Mesenchymal stem cell (in vitro differentiated cells and primary cell): ENCODE measurements around the gene IKBKG.
"Not testable (repeated sequence)": the region's sequence is repeated elsewhere in the genome, so short reads cannot be mapped to it uniquely, and the experiment has no call there.

Source experiments
- DNase-seq: peaks from one replicate; pipeline ENCODE4 v3.0.0-alpha.2; 2013
- H2AFZ ChIP-seq: one replicate; pipeline ENCODE4 v1.6.1; 2013; ENCODE audit warnings: low read depth, mild to moderate bottlenecking, control low read depth, inconsistent platforms, low read length, moderate library complexity
- H2AK5ac ChIP-seq: 2 replicates; pipeline ENCODE4 v1.6.1; 2013; ENCODE audit warnings: low read length, moderate library complexity, mild to moderate bottlenecking, inconsistent platforms; ENCODE audit not compliant: severe bottlenecking
- H2BK120ac ChIP-seq: one replicate; pipeline ENCODE4 v1.6.1; 2013; ENCODE audit warnings: low read depth, mild to moderate bottlenecking, inconsistent platforms, low read length, moderate library complexity
- H2BK12ac ChIP-seq, 2 experiments: one replicate each; pipeline ENCODE4 v1.6.1; 2013; ENCODE audit warnings: inconsistent platforms in 2 of 2, low read length in 2 of 2, mild to moderate bottlenecking in 2 of 2, moderate library complexity in 2 of 2, control low read depth in 1 of 2
- H2BK15ac ChIP-seq: one replicate; pipeline ENCODE4 v1.6.1; 2013; ENCODE audit warnings: mild to moderate bottlenecking, low read depth, inconsistent platforms; ENCODE audit not compliant: poor library complexity, severe bottlenecking
- H2BK5ac ChIP-seq: 2 replicates; pipeline ENCODE4 v1.6.1; 2013; ENCODE audit warnings: low read depth, mild to moderate bottlenecking, low read length, control low read depth, inconsistent platforms; ENCODE audit not compliant: poor library complexity, severe bottlenecking
- H3K14ac ChIP-seq, 2 experiments: one replicate each; pipeline ENCODE4 v1.6.1; 2013; ENCODE audit warnings: inconsistent platforms in 2 of 2, low read length in 2 of 2, control low read depth in 1 of 2, mild to moderate bottlenecking in 1 of 2, moderate library complexity in 1 of 2
- H3K18ac ChIP-seq, 2 experiments: one replicate each; pipeline ENCODE4 v1.6.1; 2013; ENCODE audit warnings: inconsistent platforms in 2 of 2, low read length in 2 of 2, control low read depth in 1 of 2, low read depth in 1 of 2, mild to moderate bottlenecking in 1 of 2
- H3K23ac ChIP-seq, 2 experiments: one replicate each; pipeline ENCODE4 v1.6.1; 2013; ENCODE audit warnings: inconsistent platforms in 2 of 2, low read length in 2 of 2, mild to moderate bottlenecking in 2 of 2, moderate library complexity in 2 of 2, control low read depth in 1 of 2
- H3K27ac ChIP-seq: 2 replicates; pipeline ENCODE4 v1.5.1; 2013; ENCODE audit warnings: mild to moderate bottlenecking, moderate library complexity, low read length, control low read depth, inconsistent platforms; ENCODE audit not compliant: poor library complexity, severe bottlenecking
- H3K27me3 ChIP-seq, 2 experiments: 2 replicates each; pipeline versions ENCODE4 v1.6.1 to v1.7.0; 2013; ENCODE audit warnings: low read length in 2 of 2, mild to moderate bottlenecking in 2 of 2, moderate library complexity in 2 of 2, control low read depth in 1 of 2, inconsistent platforms in 1 of 2; ENCODE audit not compliant: control insufficient read depth in 1 of 2, insufficient read depth in 1 of 2
- H3K36me3 ChIP-seq, 2 experiments: 2 replicates each; pipeline versions ENCODE4 v1.6.1 to v1.7.0; 2013; ENCODE audit warnings: low read length in 2 of 2, control low read depth in 1 of 2, inconsistent platforms in 1 of 2, low read depth in 1 of 2, mild to moderate bottlenecking in 1 of 2; ENCODE audit not compliant: insufficient read depth in 2 of 2, control insufficient read depth in 1 of 2
- H3K4ac ChIP-seq, 2 experiments: one replicate each; pipeline ENCODE4 v1.6.1; 2013; ENCODE audit warnings: inconsistent platforms in 2 of 2, low read length in 2 of 2, mild to moderate bottlenecking in 2 of 2, moderate library complexity in 2 of 2, control low read depth in 1 of 2, low read depth in 1 of 2
- H3K4me1 ChIP-seq: 2 replicates; pipeline ENCODE4 v1.6.1; 2013; ENCODE audit warnings: low read depth, low read length, control low read depth; ENCODE audit not compliant: control insufficient read depth, insufficient read depth
- H3K4me2 ChIP-seq: 2 replicates; pipeline ENCODE4 v1.6.1; 2013; ENCODE audit warnings: low read length, mild to moderate bottlenecking, inconsistent platforms; ENCODE audit not compliant: poor library complexity, severe bottlenecking
- H3K4me3 ChIP-seq, 2 experiments: 2 replicates each; pipeline versions ENCODE4 v1.5.1 to v1.7.0; 2013; ENCODE audit warnings: low read length in 2 of 2, mild to moderate bottlenecking in 2 of 2, control low read depth in 1 of 2, low read depth in 1 of 2; ENCODE audit not compliant: insufficient read depth in 1 of 2
- H3K79me1 ChIP-seq: replicated peaks from 2 replicates; pipeline ENCODE4 v1.6.1; 2013; ENCODE audit warnings: mild to moderate bottlenecking, control low read depth, low read length, inconsistent platforms; ENCODE audit not compliant: poor library complexity, severe bottlenecking
- H3K9ac ChIP-seq: 2 replicates; pipeline ENCODE4 v1.7.0; 2013; ENCODE audit warnings: mild to moderate bottlenecking, low read length, moderate library complexity
- H3K9me3 ChIP-seq: 2 replicates; pipeline ENCODE4 v1.7.0; 2013; ENCODE audit warnings: mild to moderate bottlenecking, low read length; ENCODE audit not compliant: control insufficient read depth
- H4K8ac ChIP-seq: one replicate; pipeline ENCODE4 v1.6.1; 2013; ENCODE audit warnings: inconsistent platforms, mild to moderate bottlenecking, low read length, moderate library complexity
- H4K91ac ChIP-seq: one replicate; pipeline ENCODE4 v1.6.1; 2013; ENCODE audit warnings: mild to moderate bottlenecking, low read length, inconsistent platforms
- WGBS: methylation state at CpG from one replicate; pipeline ENCODE4 v1.1.7; 2013; ENCODE audit warnings: mixed read lengths; 5-methylcytosine and 5-hydroxymethylcytosine counted together

IKBKG gene

GRCh38 chrX:154540365-154540764, 7.1 kb upstream of the IKBKG start:
- not testable (repeated sequence) for H4K91ac ChIP-seq, H3K79me1 ChIP-seq, H3K14ac ChIP-seq, H2AK5ac ChIP-seq, H2AFZ ChIP-seq, H2BK120ac ChIP-seq, H3K4ac ChIP-seq, H2BK5ac ChIP-seq, DNase-seq, H3K9ac ChIP-seq, H3K4me3 ChIP-seq, H3K18ac ChIP-seq, H3K9me3 ChIP-seq, H3K4me2 ChIP-seq, H3K27ac ChIP-seq, H3K23ac ChIP-seq, H4K8ac ChIP-seq, H2BK15ac ChIP-seq, H2BK12ac ChIP-seq
- H3K27me3 ChIP-seq, result peaks cover 0 to 15% of the 10 kb centered on the region in 2 experiments
- peaks cover 24% of the 10 kb centered on the region for H3K4me1 ChIP-seq
- H3K36me3 ChIP-seq, result peaks cover 22 to 41% of the 10 kb centered on the region in 2 experiments
- WGBS, result 92% methylated on average over 5 of the region's 7 CpGs

DNA sequence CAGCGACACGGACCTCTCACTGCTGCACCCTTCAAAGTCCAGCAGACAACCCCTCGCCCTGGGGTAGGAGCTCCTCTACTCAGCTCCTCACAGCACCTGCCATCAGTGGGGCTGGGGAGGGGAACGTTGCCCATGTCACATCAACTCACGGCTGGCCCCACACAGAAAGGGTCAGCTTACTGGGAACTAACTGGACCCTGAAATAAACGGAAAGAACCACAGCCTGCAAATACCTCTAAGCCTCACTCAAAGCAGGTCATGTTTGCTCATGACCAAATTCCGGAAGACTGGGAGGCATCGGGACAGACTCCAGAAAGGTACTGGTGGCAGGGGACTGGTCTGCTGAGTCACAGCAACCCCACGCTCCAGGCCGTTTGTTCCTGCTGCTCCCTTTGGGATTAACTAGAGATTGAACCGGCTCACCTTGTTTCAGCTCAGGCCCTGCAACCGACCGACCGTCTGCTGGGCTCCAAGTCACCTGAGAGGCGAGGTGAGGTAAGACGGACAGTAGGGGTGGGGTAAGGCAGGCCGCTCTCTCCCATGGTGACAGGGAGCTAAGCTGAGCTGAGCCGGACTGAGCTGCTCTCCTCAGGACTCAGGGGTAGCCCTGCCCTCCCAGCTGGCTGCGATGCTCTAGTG, 6.4 kb upstream of the IKBKG start:
- H2AK5ac ChIP-seq, result peak overlapping the region; percentile 74
- peak overlapping the region in 1 of 2 experiments; percentile 11 for H3K4me3 ChIP-seq
- H3K27me3 ChIP-seq, result peaks cover 0 to 15% of the 10 kb centered on the region in 2 experiments
- no peak overlapping the region for H2BK5ac ChIP-seq
- no peak overlapping the region for H3K4me2 ChIP-seq
- 86% methylated on average over 19 of the region's 19 CpGs for WGBS
- no peak overlapping the region for H2AFZ ChIP-seq
- peaks cover 15 to 39% of the 10 kb centered on the region in 2 experiments for H3K36me3 ChIP-seq
- H3K18ac ChIP-seq, result peak overlapping the region; percentile 53 to 87
- peak overlapping the region in 1 of 2 experiments; percentile 86 for H2BK12ac ChIP-seq
- H3K9me3 ChIP-seq, result no peaks in the 10 kb centered on the region
- peaks cover 27% of the 10 kb centered on the region for H3K4me1 ChIP-seq
- H3K4ac ChIP-seq, result peak overlapping the region in 1 of 2 experiments; percentile 88
- peak overlapping the region; percentile 88 for H3K9ac ChIP-seq
- no peak overlapping the region for H2BK15ac ChIP-seq
- no peak overlapping the region for H3K23ac ChIP-seq
- H4K91ac ChIP-seq, result peak overlapping the region; percentile 86
- H4K8ac ChIP-seq, result peak overlapping the region; percentile 92
- H3K27ac ChIP-seq, result peak overlapping the region; percentile 75
- DNase-seq, result no peak
- H3K79me1 ChIP-seq, result peaks cover 1% of the 10 kb centered on the region
- peak overlapping the region in 1 of 2 experiments; percentile 65 for H3K14ac ChIP-seq
- H2BK120ac ChIP-seq, result no peak overlapping the region

- peak overlapping the region; percentile 74 for H2AK5ac ChIP-seq
- H3K4me1 ChIP-seq, result peaks cover 28% of the 10 kb centered on the region
- H2BK12ac ChIP-seq, result peak overlapping the region in 1 of 2 experiments; percentile 63
- peak overlapping the region in 1 of 2 experiments; percentile 87 for H3K18ac ChIP-seq
- no peak overlapping the region for H2BK15ac ChIP-seq
- H3K4me2 ChIP-seq, result no peak overlapping the region
- H2BK5ac ChIP-seq, result peak overlapping the region; percentile 14
- peak overlapping the region; percentile 88 for H3K9ac ChIP-seq
- H3K4me3 ChIP-seq, result peak overlapping the region in 1 of 2 experiments; percentile 11
- H3K79me1 ChIP-seq, result peaks cover 1% of the 10 kb centered on the region
- no peak overlapping the region for H4K8ac ChIP-seq
- WGBS, result 41% methylated on average over 4 of the region's 5 CpGs
- H3K4ac ChIP-seq, result peak overlapping the region; percentile 20 to 88
- H2AFZ ChIP-seq, result no peak overlapping the region
- H3K36me3 ChIP-seq, result peaks cover 14 to 36% of the 10 kb centered on the region in 2 experiments
- H3K9me3 ChIP-seq, result no peaks in the 10 kb centered on the region
- H3K27me3 ChIP-seq, result peaks cover 0 to 15% of the 10 kb centered on the region in 2 experiments
- H2BK120ac ChIP-seq, result no peak overlapping the region
- DNase-seq, result no peak
- H3K14ac ChIP-seq, result peak overlapping the region in 1 of 2 experiments; percentile 41
- H3K27ac ChIP-seq, result peak overlapping the region; percentile 75
- H3K23ac ChIP-seq, result no peak overlapping the region
- H4K91ac ChIP-seq, result no peak overlapping the region
Observed at GRCh38 chrX:154541589-154541895, 5.9 kb upstream of the IKBKG start.

DNA sequence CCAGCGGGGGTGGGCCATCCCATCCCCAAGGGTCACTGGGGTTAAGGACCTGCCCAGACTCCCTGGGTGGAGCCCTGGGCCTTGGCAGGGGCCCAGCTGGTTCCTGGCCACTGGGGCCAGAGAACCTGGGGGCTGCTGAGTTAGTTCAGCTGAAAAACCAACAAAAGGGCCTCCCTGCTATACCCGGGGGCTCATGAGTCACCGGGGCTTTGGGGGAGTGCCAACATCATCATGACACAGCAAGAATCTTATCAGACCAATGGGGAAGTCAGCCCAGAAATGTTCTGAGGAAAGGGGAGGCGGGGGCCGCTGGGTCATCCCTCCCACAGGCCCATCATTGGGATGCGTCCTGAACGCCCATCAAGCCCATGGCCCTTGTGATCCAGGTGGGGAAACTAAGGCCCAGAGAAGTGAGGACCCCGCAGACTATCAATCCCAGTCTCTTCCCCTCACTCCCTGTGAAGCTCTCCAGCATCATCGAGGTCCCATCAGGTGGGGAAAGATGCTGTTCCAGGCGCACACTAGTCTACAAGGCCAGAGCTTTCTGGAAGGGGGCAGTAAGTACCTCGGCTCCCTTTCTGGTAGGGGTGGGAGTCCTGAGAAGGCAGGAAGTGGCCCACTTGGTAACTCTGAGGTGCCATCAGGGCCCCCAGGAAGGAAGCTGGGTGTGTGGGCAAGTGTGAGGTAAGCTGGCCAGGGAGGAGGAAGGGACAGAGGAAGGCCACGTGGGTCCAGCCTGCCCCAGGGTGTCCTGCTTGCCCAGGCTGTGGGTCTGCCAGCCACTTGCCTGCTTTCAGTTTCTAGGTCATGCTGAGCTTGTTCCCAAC, 5.3 kb upstream of the IKBKG start:
- 36% methylated on average over 8 of the region's 12 CpGs for WGBS
- Histone ChIP-seq H3K79me1 (peaks cover 1% of the 10 kb centered on the region), H2AFZ (no peak overlapping the region), H3K4me3 (peak overlapping the region in 1 of 2 experiments; percentile 61), H3K27me3 (peaks cover 0 to 15% of the 10 kb centered on the region in 2 experiments), H3K27ac (peak overlapping the region; percentile 94), H4K91ac (peak overlapping the region; percentile 99), H3K18ac (peak overlapping the region; percentile 75 to 94), H3K9ac (peak overlapping the region; percentile 88), H4K8ac (peak overlapping the region; percentile 84), H3K4me1 (peaks cover 28% of the 10 kb centered on the region), H3K14ac (peak overlapping the region in 1 of 2 experiments; percentile 75), H3K9me3 (no peaks in the 10 kb centered on the region), H3K23ac (no peak overlapping the region), H3K36me3 (peaks cover 14 to 36% of the 10 kb centered on the region in 2 experiments), H3K4ac (peak overlapping the region; percentile 88 to 91), H2AK5ac (peak overlapping the region; percentile 100), H2BK12ac (peak overlapping the region in 1 of 2 experiments; percentile 72), H2BK120ac (peak overlapping the region; percentile 85), H2BK15ac (peak overlapping the region; percentile 93), H3K4me2 (peak overlapping the region; percentile 22), H2BK5ac (peak overlapping the region; percentile 89)
- peak; percentile 91 for DNase-seq
